Osteocyte (in vitro differentiated cells): ENCODE results near the gene SMPX. TPM values are rescaled to one million over a fixed set of nuclear protein-coding genes. Genes with fewer than 3 reads are reported as not detected.
A peak's percentile ranks its signal among the peaks of the same experiment; 100 is the strongest.

Experiments used
- DNase-seq: peaks from one replicate; pipeline ENCODE4 v3.0.0; 2021; ENCODE audit warnings: mixed read lengths; ENCODE audit not compliant: unreplicated experiment; ENCODE audit errors: extremely low spot score
- H3K27ac Mint-ChIP-seq: one replicate; pipeline ENCODE4 v1.8.0; 2021; ENCODE audit warnings: mild to moderate bottlenecking, mixed read lengths; ENCODE audit not compliant: unreplicated experiment
- H3K27me3 Mint-ChIP-seq: one replicate; pipeline ENCODE4 v1.8.0; 2021; ENCODE audit warnings: mixed read lengths; ENCODE audit not compliant: unreplicated experiment
- H3K36me3 Mint-ChIP-seq: one replicate; pipeline ENCODE4 v1.8.0; 2021; ENCODE audit warnings: mixed read lengths; ENCODE audit not compliant: unreplicated experiment
- H3K4me1 Mint-ChIP-seq: one replicate; pipeline ENCODE4 v1.8.0; 2021; ENCODE audit warnings: mixed read lengths; ENCODE audit not compliant: unreplicated experiment
- H3K4me3 Mint-ChIP-seq: one replicate; pipeline ENCODE4 v1.8.0; 2021; ENCODE audit warnings: mild to moderate bottlenecking, moderate library complexity, mixed read lengths; ENCODE audit not compliant: unreplicated experiment
- H3K9me3 Mint-ChIP-seq: one replicate; pipeline ENCODE4 v1.8.0; 2021; ENCODE audit warnings: mixed read lengths; ENCODE audit not compliant: unreplicated experiment
- total RNA-seq: library from RNA; stranded (reverse); gene quantifications from 2 replicates; pipeline ENCODE4 v1.2.1, GENCODE V29; 2021
- TF ChIP-seq, protein P1 (sequence below): fragments of 200-600 bp; sonication (generic); IDR thresholded peaks from 2 replicates; pipeline ENCODE4 v1.5.0; 2021; ENCODE audit warnings: antibody characterized with exemption, mild to moderate bottlenecking, moderate library complexity

The SMPX gene
- total RNA-seq, 1 donor from 2014 or later: not detected

GRCh38 chrX:21725916-21726315 lies 32.0 kb downstream of the SMPX start:
- no peak for DNase-seq
- no peak overlapping the region for H3K4me3 Mint-ChIP-seq
- no peaks in the 10 kb centered on the region for H3K9me3 Mint-ChIP-seq
- no peak overlapping the region for H3K27ac Mint-ChIP-seq
- TF ChIP-seq, protein P1, sequence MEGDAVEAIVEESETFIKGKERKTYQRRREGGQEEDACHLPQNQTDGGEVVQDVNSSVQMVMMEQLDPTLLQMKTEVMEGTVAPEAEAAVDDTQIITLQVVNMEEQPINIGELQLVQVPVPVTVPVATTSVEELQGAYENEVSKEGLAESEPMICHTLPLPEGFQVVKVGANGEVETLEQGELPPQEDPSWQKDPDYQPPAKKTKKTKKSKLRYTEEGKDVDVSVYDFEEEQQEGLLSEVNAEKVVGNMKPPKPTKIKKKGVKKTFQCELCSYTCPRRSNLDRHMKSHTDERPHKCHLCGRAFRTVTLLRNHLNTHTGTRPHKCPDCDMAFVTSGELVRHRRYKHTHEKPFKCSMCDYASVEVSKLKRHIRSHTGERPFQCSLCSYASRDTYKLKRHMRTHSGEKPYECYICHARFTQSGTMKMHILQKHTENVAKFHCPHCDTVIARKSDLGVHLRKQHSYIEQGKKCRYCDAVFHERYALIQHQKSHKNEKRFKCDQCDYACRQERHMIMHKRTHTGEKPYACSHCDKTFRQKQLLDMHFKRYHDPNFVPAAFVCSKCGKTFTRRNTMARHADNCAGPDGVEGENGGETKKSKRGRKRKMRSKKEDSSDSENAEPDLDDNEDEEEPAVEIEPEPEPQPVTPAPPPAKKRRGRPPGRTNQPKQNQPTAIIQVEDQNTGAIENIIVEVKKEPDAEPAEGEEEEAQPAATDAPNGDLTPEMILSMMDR: no peak
- H3K4me1 Mint-ChIP-seq: no peaks in the 10 kb centered on the region
- H3K27me3 Mint-ChIP-seq: peaks cover 27% of the 10 kb centered on the region
- H3K36me3 Mint-ChIP-seq: no peaks in the 10 kb centered on the region

DNA sequence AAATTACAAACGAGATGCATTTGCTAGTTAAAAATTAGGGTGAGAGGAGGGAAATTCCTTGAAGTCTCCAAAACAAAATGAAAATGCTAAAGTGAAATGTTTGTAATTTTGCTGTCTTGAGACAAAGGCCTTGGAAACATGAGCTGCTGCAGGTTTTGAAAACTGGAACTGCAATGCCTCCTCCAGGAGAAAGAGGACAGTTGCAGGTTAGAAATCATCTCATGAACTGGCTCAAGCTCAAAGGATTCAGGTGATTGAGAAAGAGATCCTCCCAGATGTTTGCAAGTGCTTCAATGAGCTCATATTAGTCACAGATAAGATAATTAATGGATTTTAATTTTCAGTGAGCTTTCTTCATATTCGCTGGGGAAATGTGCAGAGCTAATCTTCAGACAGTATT lies 32.4 kb downstream of the SMPX start:
- TF ChIP-seq, protein P1: peak; percentile 68
- Mint-ChIP-seq H3K27ac (no peak overlapping the region), H3K36me3 (no peaks in the 10 kb centered on the region), H3K4me1 (no peaks in the 10 kb centered on the region), H3K27me3 (peaks cover 27% of the 10 kb centered on the region), H3K4me3 (no peak overlapping the region), H3K9me3 (no peaks in the 10 kb centered on the region)
- no peak for DNase-seq

GRCh38 chrX:21723814-21724213 lies 34.1 kb downstream of the SMPX start:
- DNase-seq: no peak
- no peaks in the 10 kb centered on the region for H3K4me1 Mint-ChIP-seq
- no peaks in the 10 kb centered on the region for H3K36me3 Mint-ChIP-seq
- no peaks in the 10 kb centered on the region for H3K9me3 Mint-ChIP-seq
- TF ChIP-seq, protein P1: no peak
- no peak overlapping the region for H3K27ac Mint-ChIP-seq
- H3K4me3 Mint-ChIP-seq: no peak overlapping the region
- peaks cover 18% of the 10 kb centered on the region for H3K27me3 Mint-ChIP-seq

DNA sequence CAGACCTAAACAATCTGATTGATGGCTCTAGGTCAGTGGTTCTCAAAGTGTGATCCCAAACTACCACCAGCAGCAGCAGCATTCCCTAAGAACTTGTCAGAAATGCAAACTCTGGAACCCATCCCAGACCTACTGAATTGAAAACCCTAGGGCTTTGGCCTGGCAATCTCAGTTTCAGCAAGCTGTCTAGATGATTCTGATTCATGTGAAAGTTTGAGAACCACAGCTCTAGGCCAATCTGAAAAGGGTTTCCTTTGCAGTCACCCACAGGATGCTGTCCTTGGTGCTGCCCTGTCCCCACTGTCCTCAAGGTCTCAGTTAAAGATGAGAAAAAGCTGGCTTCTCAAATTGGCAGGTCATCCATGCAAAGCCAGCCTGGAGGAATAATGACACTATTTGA lies 34.8 kb downstream of the SMPX start:
- Mint-ChIP-seq H3K27me3 (peaks cover 11% of the 10 kb centered on the region), H3K27ac (no peak overlapping the region), H3K9me3 (no peaks in the 10 kb centered on the region), H3K4me3 (no peak overlapping the region), H3K36me3 (no peaks in the 10 kb centered on the region), H3K4me1 (no peaks in the 10 kb centered on the region)
- TF ChIP-seq, protein P1: no peak
- no peak for DNase-seq

DNA sequence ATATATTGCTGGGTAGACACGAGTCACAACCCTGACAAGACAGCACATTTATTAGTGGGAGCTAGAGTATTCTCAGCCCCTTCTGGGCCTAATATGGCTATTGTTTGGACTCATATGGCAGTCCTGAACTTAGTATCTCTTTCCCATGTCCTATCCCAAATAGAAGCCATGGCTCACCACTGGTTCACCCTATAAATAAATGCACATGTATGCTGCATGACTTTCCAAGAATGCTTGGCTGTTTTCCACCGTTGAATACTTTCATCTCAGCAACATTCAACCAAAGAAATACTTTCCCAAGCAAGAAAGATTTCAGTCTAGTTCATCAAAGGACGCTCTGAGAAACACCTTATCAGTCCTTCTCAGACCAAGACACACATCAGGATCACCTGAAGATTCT lies 36.7 kb downstream of the SMPX start:
- Mint-ChIP-seq H3K27me3 (no peaks in the 10 kb centered on the region), H3K36me3 (no peaks in the 10 kb centered on the region), H3K27ac (no peak overlapping the region), H3K4me1 (no peaks in the 10 kb centered on the region), H3K4me3 (no peak overlapping the region), H3K9me3 (no peaks in the 10 kb centered on the region)
- TF ChIP-seq, protein P1: no peak
- DNase-seq: no peak
